ENCODE data around the gene GHRL. TPM values are rescaled to one million over a fixed set of nuclear protein-coding genes. Genes with fewer than 3 reads are reported as not detected.

GHRL gene
- total and polyA plus RNA-seq, 7 donors: 0.16 to 0.88 (median 0.18) TPM; not detected in 4

DNA sequence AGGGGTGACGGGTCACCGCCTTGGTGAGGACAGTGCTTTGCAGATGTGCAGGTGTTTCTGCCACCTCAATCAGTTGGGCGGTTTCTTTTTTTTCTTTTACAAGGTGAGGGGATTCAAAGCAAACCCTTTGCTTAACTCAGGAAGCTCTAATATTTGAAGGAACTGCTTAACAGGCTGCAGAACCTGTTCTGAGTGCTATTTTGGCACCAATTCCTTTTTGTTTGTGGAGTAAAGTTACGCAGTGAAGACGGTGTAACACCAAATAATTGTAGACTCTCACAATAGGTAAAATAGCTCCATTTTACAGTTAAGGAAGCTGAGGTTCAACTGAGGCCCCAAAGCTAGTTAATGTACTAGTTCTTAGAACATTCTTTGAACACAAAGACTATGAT, 6.6 kb downstream of the GHRL start:
- H3K36me3 ChIP-seq (ENCODE audit: insufficient read depth in 1 of 2, low read depth in 1 of 2): peaks cover 0 to 89% of the 10 kb centered on the region in 2 donors

DNA sequence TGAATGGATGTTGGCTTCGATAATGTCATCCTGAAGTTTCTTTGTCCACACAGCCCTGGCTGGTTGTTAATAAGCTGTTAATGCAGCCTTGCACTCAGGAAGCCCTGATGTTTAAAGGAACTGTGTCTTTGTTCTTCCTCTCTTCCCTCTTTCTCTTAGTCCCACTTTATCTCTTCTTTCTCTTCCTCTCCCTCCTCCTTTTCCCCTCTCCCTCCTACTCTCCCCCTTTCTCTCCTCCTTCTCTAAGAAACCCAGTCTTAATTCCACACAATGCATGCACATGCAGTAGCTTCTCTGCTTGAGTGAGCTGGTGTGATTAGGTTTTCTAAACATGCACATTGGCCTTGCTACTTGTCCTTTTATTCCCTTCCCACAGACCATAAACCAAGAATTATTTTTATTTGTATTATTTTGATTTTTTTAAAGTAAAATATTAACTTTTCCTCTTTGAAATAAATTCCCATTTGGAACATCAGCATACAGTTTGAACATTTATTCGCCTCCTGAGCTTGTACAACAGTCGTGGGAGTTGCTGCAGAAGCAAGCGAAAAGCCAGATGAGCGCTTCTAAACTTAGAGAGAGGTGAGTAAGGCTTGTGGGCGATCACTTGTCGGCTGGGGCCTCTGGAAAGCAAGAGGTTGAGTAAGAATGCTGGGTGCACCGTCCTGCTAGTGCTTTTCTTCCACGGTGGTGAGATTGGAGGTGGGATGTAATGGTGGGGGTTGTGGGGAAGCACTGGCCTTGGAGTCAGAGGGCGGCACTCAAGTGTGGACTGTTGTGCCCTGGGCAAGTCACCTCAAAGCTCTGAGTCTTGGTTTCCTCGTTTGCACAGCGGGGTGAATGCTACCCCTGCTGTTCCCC, 7.2 kb downstream of the GHRL start:
- ATAC-seq: no peak
- peaks cover 0 to 89% of the 10 kb centered on the region in 2 donors for H3K36me3 ChIP-seq (ENCODE audit: insufficient read depth in 1 of 2, low read depth in 1 of 2)
- WGBS, 3 donors: 88% methylated on average over 12 of the region's 12 CpGs

More for the DNA sequence above, 6.6 kb downstream of the GHRL start:
- no peak overlapping the region for H3K27ac ChIP-seq
- no peaks in the 10 kb centered on the region for H3K27me3 ChIP-seq (ENCODE audit: insufficient read depth in 3 of 3, low read length in 2 of 3)
- no peak for DNase-seq
- no peak for ATAC-seq
- intact Hi-C loops (cut with DNase I): no loop called here
- H3K9me3 ChIP-seq: no peaks in the 10 kb centered on the region
- WGBS, 3 donors: 88 to 92% (median 91%) methylated on average over 5 of the region's 5 CpGs
- no peaks in the 10 kb centered on the region for H3K4me1 ChIP-seq
- H3K4me3 ChIP-seq: no peak overlapping the region
- TF ChIP-seq CTCF (IDR thresholded peaks at IDR 0.05): no peak

DNA sequence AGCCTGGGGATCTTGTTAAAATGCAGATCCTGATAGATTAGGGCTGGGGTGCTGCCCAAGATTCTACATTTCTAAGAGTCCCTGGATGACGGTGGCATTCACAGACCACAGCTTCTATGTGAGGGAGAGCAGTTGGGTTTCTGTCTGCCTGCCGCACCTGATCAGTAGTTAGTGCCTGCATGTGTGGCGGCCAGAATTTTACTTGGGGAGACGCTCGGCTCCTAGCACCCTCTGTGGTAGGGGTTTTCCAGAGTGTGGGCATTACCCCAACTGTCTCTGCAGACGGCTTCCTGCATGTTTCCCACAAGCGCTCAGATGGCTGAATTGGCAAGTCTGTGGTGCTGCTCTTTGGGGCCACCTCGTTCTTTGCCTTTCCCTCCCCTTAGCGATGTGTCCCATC, 8.3 kb downstream of the GHRL start:
- WGBS, 3 donors: 84 to 88% (median 88%) methylated on average over 9 of the region's 9 CpGs
- H3K27ac ChIP-seq: no peak overlapping the region
- no peaks in the 10 kb centered on the region for H3K9me3 ChIP-seq
- ATAC-seq (no peak), DNase-seq (no peak)
- no peaks in the 10 kb centered on the region for H3K27me3 ChIP-seq (ENCODE audit: insufficient read depth in 3 of 3, low read length in 2 of 3)
- H3K4me3 ChIP-seq: no peak overlapping the region
- peaks cover 9 to 91% of the 10 kb centered on the region in 2 donors for H3K36me3 ChIP-seq (ENCODE audit: insufficient read depth in 1 of 2, low read depth in 1 of 2)
- intact Hi-C loops (cut with DNase I): no loop called here
- no peak for TF ChIP-seq CTCF (IDR thresholded peaks at IDR 0.05)
- no peaks in the 10 kb centered on the region for H3K4me1 ChIP-seq

More for the DNA sequence above, 7.2 kb downstream of the GHRL start:
- TF ChIP-seq CTCF (IDR thresholded peaks at IDR 0.05): no peak
- Histone ChIP-seq H3K4me1 (no peaks in the 10 kb centered on the region), H3K27ac (no peak overlapping the region), H3K4me3 (no peak overlapping the region), H3K9me3 (no peaks in the 10 kb centered on the region), H3K27me3 (ENCODE audit: insufficient read depth in 3 of 3, low read length in 2 of 3) (no peaks in the 10 kb centered on the region)
- DNase-seq: no peak
- intact Hi-C loops (cut with DNase I): no loop called here

DNA sequence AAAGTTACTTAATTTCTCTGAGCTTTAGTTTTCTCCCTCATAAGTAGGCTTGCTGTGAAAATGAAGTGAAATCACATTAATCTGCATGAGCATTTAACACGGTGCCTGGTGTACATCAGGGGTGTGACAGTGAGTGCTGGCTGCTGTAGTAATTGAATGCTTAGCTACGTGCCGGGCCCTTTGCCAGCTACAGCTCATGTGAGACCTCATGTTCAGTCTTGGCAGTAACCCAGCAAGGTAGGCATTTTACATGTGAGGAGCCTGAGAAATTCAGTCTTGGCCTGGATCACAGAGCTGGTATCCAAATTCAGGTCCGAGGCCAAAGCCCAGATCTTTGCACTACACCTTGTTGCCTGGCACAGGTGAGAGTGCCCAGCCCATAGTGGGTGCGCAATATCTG, 9.1 kb downstream of the GHRL start:
- no peak for TF ChIP-seq CTCF (IDR thresholded peaks at IDR 0.05)
- intact Hi-C loops (cut with DNase I): no loop called here
- H3K9me3 ChIP-seq: no peaks in the 10 kb centered on the region
- no peak overlapping the region for H3K4me3 ChIP-seq
- H3K27me3 ChIP-seq (ENCODE audit: insufficient read depth in 3 of 3, low read length in 2 of 3): no peaks in the 10 kb centered on the region
- no peak overlapping the region for H3K27ac ChIP-seq
- ATAC-seq (no peak), DNase-seq (no peak)
- H3K4me1 ChIP-seq: no peaks in the 10 kb centered on the region
- H3K36me3 ChIP-seq (ENCODE audit: insufficient read depth in 1 of 2, low read depth in 1 of 2): peaks cover 13 to 91% of the 10 kb centered on the region in 2 donors
- whole genome bisulfite sequencing, 3 donors: 62 to 81% (median 73%) methylated on average over 5 of the region's 5 CpGs
